ENCODE measurements around the gene GPRIN3.

The GPRIN3 gene

GRCh38 chr4:89258506-89258905 lies 49.1 kb downstream of the GPRIN3 start:
- TF ChIP-seq, protein P1, sequence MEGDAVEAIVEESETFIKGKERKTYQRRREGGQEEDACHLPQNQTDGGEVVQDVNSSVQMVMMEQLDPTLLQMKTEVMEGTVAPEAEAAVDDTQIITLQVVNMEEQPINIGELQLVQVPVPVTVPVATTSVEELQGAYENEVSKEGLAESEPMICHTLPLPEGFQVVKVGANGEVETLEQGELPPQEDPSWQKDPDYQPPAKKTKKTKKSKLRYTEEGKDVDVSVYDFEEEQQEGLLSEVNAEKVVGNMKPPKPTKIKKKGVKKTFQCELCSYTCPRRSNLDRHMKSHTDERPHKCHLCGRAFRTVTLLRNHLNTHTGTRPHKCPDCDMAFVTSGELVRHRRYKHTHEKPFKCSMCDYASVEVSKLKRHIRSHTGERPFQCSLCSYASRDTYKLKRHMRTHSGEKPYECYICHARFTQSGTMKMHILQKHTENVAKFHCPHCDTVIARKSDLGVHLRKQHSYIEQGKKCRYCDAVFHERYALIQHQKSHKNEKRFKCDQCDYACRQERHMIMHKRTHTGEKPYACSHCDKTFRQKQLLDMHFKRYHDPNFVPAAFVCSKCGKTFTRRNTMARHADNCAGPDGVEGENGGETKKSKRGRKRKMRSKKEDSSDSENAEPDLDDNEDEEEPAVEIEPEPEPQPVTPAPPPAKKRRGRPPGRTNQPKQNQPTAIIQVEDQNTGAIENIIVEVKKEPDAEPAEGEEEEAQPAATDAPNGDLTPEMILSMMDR (IDR thresholded peaks at IDR 0.05; ENCODE audit: borderline replicate concordance, extremely low read depth, low read length, poor library complexity, severe bottlenecking) = no peak
- no peak for TF ChIP-seq EZH2 (IDR thresholded peaks at IDR 0.05; ENCODE audit: borderline replicate concordance, low read depth, low read length, severe bottlenecking)
- ATAC-seq (ENCODE audit: insufficient read depth, low read depth) (no peak), DNase-seq (no peak)
- H3K4me2 ChIP-seq (ENCODE audit: insufficient read depth, low read length) = no peak overlapping the region
- no peaks in the 10 kb centered on the region for H3K4me1 ChIP-seq (ENCODE audit: insufficient read depth, low read length)
- no peak overlapping the region for H3K9ac ChIP-seq (ENCODE audit: low read depth, low read length)
- H3K4me3 ChIP-seq (ENCODE audit: low read depth in 1 of 2, low read length in 2 of 2) = no peak overlapping the region
- H3K27ac ChIP-seq (ENCODE audit: low read length) = no peak overlapping the region
- H3K9me3 ChIP-seq (ENCODE audit: insufficient read depth, low read length, severe bottlenecking) = no peaks in the 10 kb centered on the region
- H3K27me3 ChIP-seq (ENCODE audit: insufficient read depth, low read length, poor library complexity) = no peaks in the 10 kb centered on the region
- H2AFZ ChIP-seq (ENCODE audit: low read depth, low read length) = no peak overlapping the region
- H4K20me1 ChIP-seq (ENCODE audit: insufficient read depth, low read length) = no peaks in the 10 kb centered on the region
- H3K79me2 ChIP-seq (ENCODE audit: insufficient read depth, low read length) = no peaks in the 10 kb centered on the region
- H3K36me3 ChIP-seq (ENCODE audit: insufficient read depth, low read length) = no peaks in the 10 kb centered on the region

DNA sequence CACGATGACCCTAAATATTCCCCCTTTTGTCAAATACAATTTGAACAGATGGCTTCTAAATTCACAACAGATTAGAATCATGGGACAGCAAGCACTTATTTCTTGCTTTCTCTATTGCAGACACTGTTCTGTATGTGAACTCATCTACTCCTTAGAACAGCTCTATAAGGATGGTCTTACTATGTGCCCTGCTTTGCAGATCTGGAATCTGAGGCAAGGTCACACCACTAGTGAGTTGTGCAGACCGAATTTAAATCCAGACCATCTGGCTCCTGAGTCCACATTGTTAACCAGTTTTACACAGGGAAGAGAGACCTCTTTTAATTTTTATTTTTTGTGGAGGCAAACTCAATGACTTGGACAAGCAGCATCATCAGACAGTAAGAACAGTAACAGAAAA lies 50.2 kb downstream of the GPRIN3 start:
- H3K79me2 ChIP-seq (ENCODE audit: insufficient read depth, low read length) = no peaks in the 10 kb centered on the region
- no peak overlapping the region for H3K9ac ChIP-seq (ENCODE audit: low read depth, low read length)
- no peaks in the 10 kb centered on the region for H3K36me3 ChIP-seq (ENCODE audit: insufficient read depth, low read length)
- H3K4me2 ChIP-seq (ENCODE audit: insufficient read depth, low read length) = no peak overlapping the region
- H2AFZ ChIP-seq (ENCODE audit: low read depth, low read length) = no peak overlapping the region
- no peak for TF ChIP-seq EZH2 (IDR thresholded peaks at IDR 0.05; ENCODE audit: borderline replicate concordance, low read depth, low read length, severe bottlenecking)
- TF ChIP-seq, protein P1 (IDR thresholded peaks at IDR 0.05; ENCODE audit: borderline replicate concordance, extremely low read depth, low read length, poor library complexity, severe bottlenecking) = no peak
- H4K20me1 ChIP-seq (ENCODE audit: insufficient read depth, low read length) = no peaks in the 10 kb centered on the region
- no peaks in the 10 kb centered on the region for H3K27me3 ChIP-seq (ENCODE audit: insufficient read depth, low read length, poor library complexity)
- no peaks in the 10 kb centered on the region for H3K9me3 ChIP-seq (ENCODE audit: insufficient read depth, low read length, severe bottlenecking)
- no peaks in the 10 kb centered on the region for H3K4me1 ChIP-seq (ENCODE audit: insufficient read depth, low read length)
- H3K27ac ChIP-seq (ENCODE audit: low read length) = no peak overlapping the region
- no peak for DNase-seq
- no peak overlapping the region for H3K4me3 ChIP-seq (ENCODE audit: low read depth in 1 of 2, low read length in 2 of 2)
- ATAC-seq (ENCODE audit: insufficient read depth, low read depth) = no peak

DNA sequence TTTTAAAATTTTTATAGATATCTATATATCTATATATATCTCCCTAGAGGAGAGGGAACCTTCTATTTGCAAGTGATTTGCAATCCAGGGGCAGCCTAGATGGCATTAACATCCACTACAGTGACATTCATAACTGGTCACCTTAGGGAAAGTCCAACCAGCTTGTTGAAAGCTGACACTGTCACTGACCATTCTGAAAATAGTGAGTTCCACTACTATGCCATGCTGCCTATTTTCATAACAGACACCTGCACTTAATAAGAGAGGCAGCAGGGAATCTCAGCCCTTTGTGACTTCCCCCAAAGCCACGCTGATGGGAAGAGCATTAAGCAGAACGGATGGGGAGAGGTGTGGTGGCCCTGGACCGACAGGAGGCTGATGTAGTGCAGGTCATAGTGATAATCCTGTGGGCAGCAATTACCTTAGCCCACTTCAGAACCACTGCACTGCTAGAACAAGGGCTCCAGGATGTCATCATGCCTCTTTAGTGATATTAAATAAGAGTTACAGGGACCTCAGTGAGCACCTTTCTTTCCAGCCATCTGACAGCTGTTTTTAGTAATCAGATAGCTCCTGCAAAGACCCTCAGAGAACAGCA lies 51.3 kb downstream of the GPRIN3 start:
- H3K9me3 ChIP-seq (ENCODE audit: insufficient read depth, low read length, severe bottlenecking) = no peaks in the 10 kb centered on the region
- no peaks in the 10 kb centered on the region for H3K79me2 ChIP-seq (ENCODE audit: insufficient read depth, low read length)
- no peak overlapping the region for H3K4me2 ChIP-seq (ENCODE audit: insufficient read depth, low read length)
- H3K9ac ChIP-seq (ENCODE audit: low read depth, low read length) = no peak overlapping the region
- TF ChIP-seq EZH2 (IDR thresholded peaks at IDR 0.05; ENCODE audit: borderline replicate concordance, low read depth, low read length, severe bottlenecking) = no peak
- TF ChIP-seq, protein P1 (IDR thresholded peaks at IDR 0.05; ENCODE audit: borderline replicate concordance, extremely low read depth, low read length, poor library complexity, severe bottlenecking) = no peak
- no peaks in the 10 kb centered on the region for H3K4me1 ChIP-seq (ENCODE audit: insufficient read depth, low read length)
- H3K27ac ChIP-seq (ENCODE audit: low read length) = no peak overlapping the region
- no peak for ATAC-seq (ENCODE audit: insufficient read depth, low read depth)
- no peaks in the 10 kb centered on the region for H3K27me3 ChIP-seq (ENCODE audit: insufficient read depth, low read length, poor library complexity)
- no peak overlapping the region for H2AFZ ChIP-seq (ENCODE audit: low read depth, low read length)
- no peaks in the 10 kb centered on the region for H3K36me3 ChIP-seq (ENCODE audit: insufficient read depth, low read length)
- DNase-seq = no peak
- no peak overlapping the region for H3K4me3 ChIP-seq (ENCODE audit: low read depth in 1 of 2, low read length in 2 of 2)
- H4K20me1 ChIP-seq (ENCODE audit: insufficient read depth, low read length) = no peaks in the 10 kb centered on the region

All from DND-41 (cell line).